IPS-15b (cell line): ENCODE results near the gene SYCP1.
"Not testable (repeated sequence)": the region's sequence is repeated elsewhere in the genome, so short reads cannot be mapped to it uniquely, and the experiment has no call there.

Experiments used
- H3K27me3 ChIP-seq: one replicate; pipeline ENCODE4 v1.6.1; 2013; ENCODE audit warnings: low read length; ENCODE audit not compliant: control insufficient read depth, insufficient read depth
- H3K36me3 ChIP-seq: one replicate; pipeline ENCODE4 v1.6.1; 2013; ENCODE audit warnings: low read length; ENCODE audit not compliant: control insufficient read depth, insufficient read depth
- H3K4me1 ChIP-seq: one replicate; pipeline ENCODE4 v1.6.1; 2013; ENCODE audit warnings: mild to moderate bottlenecking, low read length; ENCODE audit not compliant: control insufficient read depth, insufficient read depth
- H3K4me3 ChIP-seq: one replicate; pipeline ENCODE4 v1.5.1; 2013; ENCODE audit warnings: low read depth, low read length
- H3K9ac ChIP-seq: one replicate; pipeline ENCODE4 v1.6.1; 2013; ENCODE audit warnings: low read depth, mild to moderate bottlenecking, low read length
- H3K9me3 ChIP-seq: one replicate; pipeline ENCODE4 v1.6.1; 2013; ENCODE audit warnings: mild to moderate bottlenecking, low read length; ENCODE audit not compliant: control insufficient read depth, insufficient read depth

SYCP1 gene

DNA sequence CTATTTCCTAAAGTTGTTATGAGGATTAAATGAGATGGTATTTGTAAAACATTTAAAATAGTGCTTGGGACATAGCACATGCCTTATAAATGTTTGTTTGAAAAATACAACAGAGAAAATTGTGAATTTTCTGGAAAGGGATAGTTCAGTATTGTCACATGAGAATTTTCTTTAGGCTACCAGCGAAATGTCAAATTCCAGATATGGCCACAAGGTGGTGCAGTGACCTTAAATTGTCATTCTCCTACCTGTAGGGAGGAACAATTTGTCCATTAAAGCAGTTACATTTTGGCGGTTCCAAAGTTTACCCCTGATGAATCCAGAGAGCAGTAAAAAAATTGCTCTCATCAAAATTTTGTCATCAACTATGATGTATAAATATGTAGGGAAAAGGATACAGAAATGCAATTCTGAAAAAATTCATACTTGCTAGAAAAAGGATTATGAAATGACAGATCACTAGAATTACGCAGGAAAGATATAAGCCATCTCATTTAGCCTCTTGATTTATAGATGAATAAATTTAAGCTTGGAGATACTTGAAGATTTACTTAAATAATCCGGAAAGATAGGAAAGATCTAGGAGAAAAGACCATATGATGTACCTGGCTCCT is 124.7 kb downstream of the SYCP1 start:
- Histone ChIP-seq H3K9ac (no peak overlapping the region), H3K9me3 (no peaks in the 10 kb centered on the region), H3K27me3 (no peaks in the 10 kb centered on the region), H3K4me3 (no peak overlapping the region), H3K36me3 (no peaks in the 10 kb centered on the region), H3K4me1 (no peaks in the 10 kb centered on the region)

DNA sequence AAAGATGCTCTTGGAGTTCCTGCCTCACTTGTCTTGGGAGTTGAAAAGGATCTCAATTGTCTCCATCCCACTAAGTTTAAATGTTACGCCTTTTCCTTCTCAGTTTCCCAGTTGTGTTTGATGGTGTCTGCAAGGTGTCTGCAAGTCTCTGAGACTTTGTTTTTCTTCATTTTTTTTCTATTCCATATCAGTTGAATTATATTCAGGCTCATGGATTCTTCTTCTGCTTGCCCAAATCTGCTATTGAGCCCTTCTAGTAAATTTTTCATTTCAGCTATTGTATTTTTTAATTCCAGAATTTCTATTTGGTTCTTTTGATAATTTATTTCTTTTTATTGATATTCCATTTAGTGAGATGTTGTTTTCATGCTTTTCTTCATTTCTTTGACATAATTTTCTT is 127.6 kb downstream of the SYCP1 start:
- H3K9ac ChIP-seq, result no peak overlapping the region
- H3K4me1 ChIP-seq, result no peaks in the 10 kb centered on the region
- H3K9me3 ChIP-seq, result no peaks in the 10 kb centered on the region
- H3K27me3 ChIP-seq, result no peaks in the 10 kb centered on the region
- no peaks in the 10 kb centered on the region for H3K36me3 ChIP-seq
- no peak overlapping the region for H3K4me3 ChIP-seq

GRCh38 chr1:114986286-114986685 is 131.6 kb downstream of the SYCP1 start:
- H3K27me3 ChIP-seq, result no peaks in the 10 kb centered on the region
- H3K36me3 ChIP-seq, result no peaks in the 10 kb centered on the region
- H3K9me3 ChIP-seq, result no peaks in the 10 kb centered on the region
- no peak overlapping the region for H3K4me3 ChIP-seq
- no peaks in the 10 kb centered on the region for H3K4me1 ChIP-seq
- no peak overlapping the region for H3K9ac ChIP-seq

- Histone ChIP-seq H3K36me3 (no peaks in the 10 kb centered on the region), H3K9ac (no peak overlapping the region), H3K4me1 (no peaks in the 10 kb centered on the region), H3K27me3 (no peaks in the 10 kb centered on the region), H3K4me3 (no peak overlapping the region), H3K9me3 (no peaks in the 10 kb centered on the region)
These were observed 133.4 kb downstream of the SYCP1 start for GRCh38 chr1:114988095-114988494.

- no peak overlapping the region for H3K4me3 ChIP-seq
- H3K9ac ChIP-seq, result no peak overlapping the region
- no peaks in the 10 kb centered on the region for H3K4me1 ChIP-seq
- H3K9me3 ChIP-seq, result no peaks in the 10 kb centered on the region
- H3K27me3 ChIP-seq, result no peaks in the 10 kb centered on the region
- no peaks in the 10 kb centered on the region for H3K36me3 ChIP-seq
These were observed 143.0 kb downstream of the SYCP1 start for GRCh38 chr1:114997510-114998289.

DNA sequence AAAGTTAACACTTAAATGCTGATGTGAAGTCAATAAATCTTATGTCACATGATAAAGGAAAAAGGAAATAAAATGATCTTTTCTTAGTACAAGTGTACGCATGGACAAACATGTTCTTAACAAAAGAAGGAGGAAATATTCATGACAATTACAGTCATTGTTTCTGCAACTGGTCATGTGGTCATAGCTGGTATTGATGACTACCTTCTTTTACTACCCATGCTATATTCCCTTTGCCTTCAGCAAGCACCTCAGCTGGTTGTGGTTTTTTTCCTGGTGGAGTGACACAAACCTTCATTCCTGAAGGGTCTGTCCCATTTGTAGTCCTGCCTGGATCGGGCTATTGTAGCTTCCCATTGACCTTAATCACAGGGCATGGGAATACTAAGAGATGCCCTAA is 151.5 kb downstream of the SYCP1 start:
- no peaks in the 10 kb centered on the region for H3K9me3 ChIP-seq
- H3K27me3 ChIP-seq, result no peaks in the 10 kb centered on the region
- H3K4me3 ChIP-seq, result no peak overlapping the region
- no peak overlapping the region for H3K9ac ChIP-seq
- H3K36me3 ChIP-seq, result no peaks in the 10 kb centered on the region
- no peaks in the 10 kb centered on the region for H3K4me1 ChIP-seq

DNA sequence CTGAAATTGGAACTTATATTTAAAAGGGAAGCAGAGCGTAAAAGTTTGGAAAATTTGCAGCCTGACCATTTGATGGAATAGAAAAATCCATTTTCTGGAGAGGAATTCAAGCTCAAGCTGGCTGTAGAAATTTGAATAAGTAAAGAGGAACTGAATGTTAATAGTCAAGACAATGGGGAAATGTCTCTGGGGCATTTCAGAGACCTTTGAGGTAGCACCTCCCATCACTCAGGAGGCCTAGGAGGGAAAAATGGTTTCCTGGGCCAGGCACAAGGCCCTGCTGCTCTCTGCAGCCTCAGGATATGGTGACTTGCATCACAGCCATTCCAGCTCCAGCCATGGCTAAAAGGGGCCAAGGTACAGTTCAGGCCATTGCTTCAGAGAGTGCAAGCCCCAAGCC is 157.3 kb downstream of the SYCP1 start:
- Histone ChIP-seq H3K36me3 (no peaks in the 10 kb centered on the region), H3K4me3 (no peak overlapping the region), H3K4me1 (no peaks in the 10 kb centered on the region), H3K9me3 (no peaks in the 10 kb centered on the region), H3K9ac (no peak overlapping the region), H3K27me3 (no peaks in the 10 kb centered on the region)

GRCh38 chr1:115012434-115012833 is 157.8 kb downstream of the SYCP1 start:
- Histone ChIP-seq H3K27me3 (no peaks in the 10 kb centered on the region), H3K9me3 (no peaks in the 10 kb centered on the region), H3K36me3 (no peaks in the 10 kb centered on the region), H3K4me3 (no peak overlapping the region), H3K4me1 (no peaks in the 10 kb centered on the region), H3K9ac (no peak overlapping the region)

GRCh38 chr1:115013792-115014191 is 159.1 kb downstream of the SYCP1 start:
- no peaks in the 10 kb centered on the region for H3K36me3 ChIP-seq
- no peak overlapping the region for H3K4me3 ChIP-seq
- no peak overlapping the region for H3K9ac ChIP-seq
- H3K9me3 ChIP-seq, result no peaks in the 10 kb centered on the region
- H3K27me3 ChIP-seq, result no peaks in the 10 kb centered on the region
- no peaks in the 10 kb centered on the region for H3K4me1 ChIP-seq

DNA sequence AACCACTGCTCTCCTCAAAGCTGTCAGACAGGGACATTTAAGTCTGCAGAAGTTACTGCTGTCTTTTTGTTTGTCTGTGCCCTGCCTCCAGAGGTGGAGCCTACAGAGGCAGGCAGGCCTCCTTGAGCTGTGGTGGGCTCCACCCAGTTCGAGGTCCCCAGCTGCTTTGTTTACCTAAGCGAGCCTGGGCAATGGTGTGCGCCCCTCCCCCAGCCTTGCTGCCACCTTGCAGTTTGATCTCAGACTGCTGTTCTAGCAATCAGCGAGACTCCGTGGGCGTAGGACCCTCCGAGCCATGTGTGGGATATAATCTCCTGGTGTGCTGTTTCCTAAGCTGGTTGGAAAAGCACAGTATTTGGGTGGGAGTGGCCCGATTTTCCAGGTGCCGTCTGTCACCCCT is 164.9 kb downstream of the SYCP1 start:
- H3K9ac ChIP-seq, result not testable (repeated sequence)

DNA sequence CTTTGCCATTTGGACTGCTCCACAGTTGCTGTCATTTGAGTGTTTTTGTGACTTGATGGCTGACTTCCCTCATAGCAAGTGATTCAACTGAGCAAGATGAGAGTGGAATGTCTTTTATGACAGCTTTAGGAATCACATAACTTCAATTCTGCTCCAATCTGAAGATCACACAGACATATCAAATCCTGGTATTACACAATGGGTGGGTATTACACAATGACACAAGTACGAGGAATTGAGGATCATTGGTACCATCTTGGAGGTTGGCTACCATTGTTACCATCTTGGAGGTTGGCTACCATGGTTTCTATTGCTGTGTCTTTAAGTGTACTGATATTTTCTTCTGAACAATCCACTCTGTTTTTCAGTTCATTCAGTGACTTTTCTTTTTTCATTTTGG is 166.5 kb downstream of the SYCP1 start:
- Histone ChIP-seq H3K36me3 (no peaks in the 10 kb centered on the region), H3K4me3 (no peak overlapping the region), H3K9ac (no peak overlapping the region), H3K9me3 (no peaks in the 10 kb centered on the region), H3K4me1 (no peaks in the 10 kb centered on the region), H3K27me3 (no peaks in the 10 kb centered on the region)

More for the DNA sequence above, 164.9 kb downstream of the SYCP1 start:
- not testable (repeated sequence) for H3K27me3 ChIP-seq, H3K4me1 ChIP-seq, H3K9me3 ChIP-seq, H3K4me3 ChIP-seq, H3K36me3 ChIP-seq

- H3K9me3 ChIP-seq, result no peaks in the 10 kb centered on the region
- H3K4me1 ChIP-seq, result no peaks in the 10 kb centered on the region
- no peaks in the 10 kb centered on the region for H3K27me3 ChIP-seq
- no peak overlapping the region for H3K9ac ChIP-seq
- H3K4me3 ChIP-seq, result no peak overlapping the region
- H3K36me3 ChIP-seq, result no peaks in the 10 kb centered on the region
These were observed 168.9 kb downstream of the SYCP1 start for GRCh38 chr1:115023593-115023992.
